ENCODE data around the gene VSTM2L.

- TF ChIP-seq, protein P1, sequence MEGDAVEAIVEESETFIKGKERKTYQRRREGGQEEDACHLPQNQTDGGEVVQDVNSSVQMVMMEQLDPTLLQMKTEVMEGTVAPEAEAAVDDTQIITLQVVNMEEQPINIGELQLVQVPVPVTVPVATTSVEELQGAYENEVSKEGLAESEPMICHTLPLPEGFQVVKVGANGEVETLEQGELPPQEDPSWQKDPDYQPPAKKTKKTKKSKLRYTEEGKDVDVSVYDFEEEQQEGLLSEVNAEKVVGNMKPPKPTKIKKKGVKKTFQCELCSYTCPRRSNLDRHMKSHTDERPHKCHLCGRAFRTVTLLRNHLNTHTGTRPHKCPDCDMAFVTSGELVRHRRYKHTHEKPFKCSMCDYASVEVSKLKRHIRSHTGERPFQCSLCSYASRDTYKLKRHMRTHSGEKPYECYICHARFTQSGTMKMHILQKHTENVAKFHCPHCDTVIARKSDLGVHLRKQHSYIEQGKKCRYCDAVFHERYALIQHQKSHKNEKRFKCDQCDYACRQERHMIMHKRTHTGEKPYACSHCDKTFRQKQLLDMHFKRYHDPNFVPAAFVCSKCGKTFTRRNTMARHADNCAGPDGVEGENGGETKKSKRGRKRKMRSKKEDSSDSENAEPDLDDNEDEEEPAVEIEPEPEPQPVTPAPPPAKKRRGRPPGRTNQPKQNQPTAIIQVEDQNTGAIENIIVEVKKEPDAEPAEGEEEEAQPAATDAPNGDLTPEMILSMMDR (IDR thresholded peaks at IDR 0.05): no peak
- no peak for TF ChIP-seq POLR2A (IDR thresholded peaks at IDR 0.05)
- TF ChIP-seq POLR2AphosphoS5 (IDR thresholded peaks at IDR 0.05): no peak
- no peak for TF ChIP-seq EP300 (IDR thresholded peaks at IDR 0.05)
These were observed 16.1 kb upstream of the VSTM2L start for GRCh38 chr20:37886851-37887297.

Measured in suprapubic skin (tissue), 4 donors.